Sigmoid colon (tissue), 4 donors: ENCODE results near the gene KRT74.

Source experiments
- CTCF ChIP-seq, 4 experiments: fragments of 450-650 bp in 3 of 4; fragments of 200-600 bp in 1 of 4; IDR thresholded peaks; one replicate each; pipeline ENCODE4 v1.5.1; 2016 to 2019; ENCODE audit warnings: antibody characterized with exemption in 4 of 4, mild to moderate bottlenecking in 3 of 4, moderate library complexity in 2 of 4
- EP300 ChIP-seq, 4 donors: sonication (generic); formaldehyde crosslinking; IDR thresholded peaks; one replicate each; pipeline ENCODE4 v1.6.1; 2017; ENCODE audit warnings: antibody characterized with exemption in 4 of 4
- POLR2A ChIP-seq, 2 donors: fragments of 450-650 bp; IDR thresholded peaks; one replicate each; pipeline ENCODE4 v1.6.1; 2016; ENCODE audit warnings: antibody characterized with exemption in 2 of 2, mild to moderate bottlenecking in 2 of 2, moderate library complexity in 2 of 2
- POLR2AphosphoS5 ChIP-seq, 4 donors: sonication (generic); formaldehyde crosslinking; IDR thresholded peaks; one replicate each; pipeline ENCODE4 v1.6.1; 2017; ENCODE audit warnings: antibody characterized with exemption in 4 of 4

- TF ChIP-seq POLR2A (IDR thresholded peaks at IDR 0.05) (no peak), POLR2AphosphoS5 (IDR thresholded peaks at IDR 0.05) (no peak), EP300 (IDR thresholded peaks at IDR 0.05) (no peak), CTCF (IDR thresholded peaks at IDR 0.05) (no peak)
Measured at GRCh38 chr12:52608161-52608560, 34.5 kb upstream of the KRT74 start.
